PC-9 (cell line): ENCODE results near the gene KNG1.

Experiments
- EZH2 ChIP-seq: fragments of 200-600 bp; sonication (generic); IDR thresholded peaks from 2 replicates; pipeline ENCODE4 v1.8.0; 2017; ENCODE audit warnings: antibody characterized with exemption, low read depth
- TF ChIP-seq, protein P1 (sequence below): fragments of 200-600 bp; sonication (generic); conservative IDR thresholded peaks from 2 replicates; pipeline ENCODE4 v1.6.1; 2017; ENCODE audit warnings: mixed run types, antibody characterized with exemption, mild to moderate bottlenecking, moderate library complexity

DNA sequence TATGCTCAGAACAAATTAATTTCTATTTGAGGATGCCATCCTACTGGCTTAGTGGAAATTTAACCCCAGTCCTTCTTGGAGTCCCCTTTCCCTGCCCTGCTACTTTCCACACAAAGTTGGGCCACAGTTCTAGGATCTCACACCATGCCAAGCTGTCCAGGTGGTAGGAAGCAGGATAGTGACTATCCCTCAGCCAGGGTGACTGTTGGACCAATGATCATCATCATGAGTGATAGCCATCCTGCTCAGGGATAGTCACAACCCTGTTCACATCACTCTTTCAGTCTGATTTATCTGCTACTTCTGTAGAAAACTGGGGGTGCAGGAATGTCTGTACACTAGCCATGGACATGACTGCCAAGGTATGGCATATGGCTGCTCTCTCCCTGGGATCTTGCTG, 38.6 kb upstream of the KNG1 start:
- TF ChIP-seq, protein P1, sequence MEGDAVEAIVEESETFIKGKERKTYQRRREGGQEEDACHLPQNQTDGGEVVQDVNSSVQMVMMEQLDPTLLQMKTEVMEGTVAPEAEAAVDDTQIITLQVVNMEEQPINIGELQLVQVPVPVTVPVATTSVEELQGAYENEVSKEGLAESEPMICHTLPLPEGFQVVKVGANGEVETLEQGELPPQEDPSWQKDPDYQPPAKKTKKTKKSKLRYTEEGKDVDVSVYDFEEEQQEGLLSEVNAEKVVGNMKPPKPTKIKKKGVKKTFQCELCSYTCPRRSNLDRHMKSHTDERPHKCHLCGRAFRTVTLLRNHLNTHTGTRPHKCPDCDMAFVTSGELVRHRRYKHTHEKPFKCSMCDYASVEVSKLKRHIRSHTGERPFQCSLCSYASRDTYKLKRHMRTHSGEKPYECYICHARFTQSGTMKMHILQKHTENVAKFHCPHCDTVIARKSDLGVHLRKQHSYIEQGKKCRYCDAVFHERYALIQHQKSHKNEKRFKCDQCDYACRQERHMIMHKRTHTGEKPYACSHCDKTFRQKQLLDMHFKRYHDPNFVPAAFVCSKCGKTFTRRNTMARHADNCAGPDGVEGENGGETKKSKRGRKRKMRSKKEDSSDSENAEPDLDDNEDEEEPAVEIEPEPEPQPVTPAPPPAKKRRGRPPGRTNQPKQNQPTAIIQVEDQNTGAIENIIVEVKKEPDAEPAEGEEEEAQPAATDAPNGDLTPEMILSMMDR: no peak
- no peak for TF ChIP-seq EZH2
